Neural cell (in vitro differentiated cells): Measurements from ENCODE around the gene UMOD.

ENCODE experiments used
- POLR2AphosphoS5 ChIP-seq: IDR thresholded peaks from 2 replicates; pipeline ENCODE4 v1.6.1; 2012
- TAF1 ChIP-seq: IDR thresholded peaks from 2 replicates; pipeline ENCODE4 v1.6.1; 2012; ENCODE audit warnings: low read depth
- TF ChIP-seq, protein P1 (sequence below): fragments of 450-650 bp; IDR thresholded peaks from 2 replicates; pipeline ENCODE4 v1.5.1; 2014; ENCODE audit warnings: antibody characterized with exemption, mild to moderate bottlenecking, moderate library complexity; ENCODE audit not compliant: poor library complexity, severe bottlenecking

DNA sequence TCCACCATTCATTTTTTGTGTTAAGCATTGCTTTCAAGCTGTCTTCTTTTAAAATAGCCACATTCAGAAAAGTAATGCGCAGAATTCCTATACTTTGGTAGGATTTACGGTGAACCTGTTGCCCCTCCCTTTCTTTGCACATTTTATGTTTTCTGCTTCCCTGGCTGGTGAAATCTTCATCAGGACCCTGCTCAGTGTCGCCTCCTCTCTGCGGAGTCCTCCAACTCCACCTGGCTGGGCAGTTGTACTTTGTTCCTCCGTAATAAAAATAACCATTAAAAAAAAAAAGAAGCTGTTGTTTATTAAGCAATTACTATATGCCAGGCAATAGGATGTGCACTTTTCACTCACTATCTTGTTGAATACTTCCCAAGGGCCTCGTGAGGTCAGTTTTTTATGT lies 2.9 kb downstream of the UMOD start:
- TF ChIP-seq TAF1 = no peak
- TF ChIP-seq, protein P1, sequence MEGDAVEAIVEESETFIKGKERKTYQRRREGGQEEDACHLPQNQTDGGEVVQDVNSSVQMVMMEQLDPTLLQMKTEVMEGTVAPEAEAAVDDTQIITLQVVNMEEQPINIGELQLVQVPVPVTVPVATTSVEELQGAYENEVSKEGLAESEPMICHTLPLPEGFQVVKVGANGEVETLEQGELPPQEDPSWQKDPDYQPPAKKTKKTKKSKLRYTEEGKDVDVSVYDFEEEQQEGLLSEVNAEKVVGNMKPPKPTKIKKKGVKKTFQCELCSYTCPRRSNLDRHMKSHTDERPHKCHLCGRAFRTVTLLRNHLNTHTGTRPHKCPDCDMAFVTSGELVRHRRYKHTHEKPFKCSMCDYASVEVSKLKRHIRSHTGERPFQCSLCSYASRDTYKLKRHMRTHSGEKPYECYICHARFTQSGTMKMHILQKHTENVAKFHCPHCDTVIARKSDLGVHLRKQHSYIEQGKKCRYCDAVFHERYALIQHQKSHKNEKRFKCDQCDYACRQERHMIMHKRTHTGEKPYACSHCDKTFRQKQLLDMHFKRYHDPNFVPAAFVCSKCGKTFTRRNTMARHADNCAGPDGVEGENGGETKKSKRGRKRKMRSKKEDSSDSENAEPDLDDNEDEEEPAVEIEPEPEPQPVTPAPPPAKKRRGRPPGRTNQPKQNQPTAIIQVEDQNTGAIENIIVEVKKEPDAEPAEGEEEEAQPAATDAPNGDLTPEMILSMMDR = no peak
- no peak for TF ChIP-seq POLR2AphosphoS5
